ENCODE measurements around the gene PIP5K1B.

DNA sequence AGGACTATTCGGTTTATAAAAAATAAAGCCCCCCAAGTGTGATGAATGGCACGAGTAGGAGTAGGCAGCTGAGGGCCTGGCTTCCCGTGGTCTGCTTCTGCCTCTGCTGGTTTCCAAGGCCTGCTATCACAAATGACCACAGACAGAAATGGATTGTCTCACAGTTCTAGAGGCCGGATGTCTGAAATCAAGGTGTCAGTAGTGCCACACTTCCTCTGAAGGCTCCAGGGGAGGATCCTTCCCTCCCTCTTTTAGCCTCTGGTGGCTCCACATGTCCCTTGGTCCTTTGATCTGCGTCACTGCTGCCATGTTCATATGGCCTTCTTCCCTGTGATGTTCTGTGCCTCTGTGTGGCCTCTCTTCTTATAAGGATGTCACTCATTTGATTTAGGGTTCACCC, 293.8 kb downstream of the PIP5K1B start:
- TF ChIP-seq EZH2 (IDR thresholded peaks at IDR 0.05) (no peak), POLR2AphosphoS5 (IDR thresholded peaks at IDR 0.05; ENCODE audit: borderline replicate concordance, low read depth, low read length) (no peak)
